Neural cell (in vitro differentiated cells): ENCODE results near the gene EHMT2. TPM values are rescaled to one million over a fixed set of nuclear protein-coding genes. Genes with fewer than 3 reads are reported as not detected.

Experiments
- H2AFZ ChIP-seq: fragments of 200-600, 300-800 bp; sonication (generic), shearing (Covaris generic); 2 replicates; pipeline ENCODE4 v1.6.0; 2014; ENCODE audit warnings: low read depth, mild to moderate bottlenecking, antibody characterized with exemption, low read length, moderate library complexity
- H3F3A ChIP-seq: fragments of 200-600 bp; shearing (Covaris generic); 2 replicates; pipeline ENCODE4 v1.6.1; 2016; ENCODE audit warnings: mild to moderate bottlenecking, moderate library complexity, mixed read lengths, antibody characterized with exemption, low read length; ENCODE audit not compliant: insufficient read depth, poor library complexity, severe bottlenecking
- H3K27ac ChIP-seq: fragments of 200-600, 300-800 bp; sonication (generic), shearing (Covaris generic); 2 replicates; pipeline ENCODE4 v1.5.1; 2014; ENCODE audit warnings: mild to moderate bottlenecking, low read length, moderate library complexity
- H3K27me3 ChIP-seq: fragments of 300-800, 200-600 bp; sonication (generic), shearing (Covaris generic); 2 replicates; pipeline ENCODE4 v1.6.0; 2014; ENCODE audit warnings: mild to moderate bottlenecking, low read depth, low read length, moderate library complexity; ENCODE audit not compliant: insufficient read depth
- H3K36me3 ChIP-seq: fragments of 300-800, 200-600 bp; sonication (generic), shearing (Covaris generic); 2 replicates; pipeline ENCODE4 v1.5.1; 2014; ENCODE audit warnings: mild to moderate bottlenecking, antibody characterized with exemption, low read length, moderate library complexity; ENCODE audit not compliant: insufficient read depth
- H3K4me2 ChIP-seq: fragments of 300-800, 200-600 bp; sonication (generic), shearing (Covaris generic); 2 replicates; pipeline ENCODE4 v1.6.0; 2014; ENCODE audit warnings: mild to moderate bottlenecking, low read length
- H3K4me3 ChIP-seq: fragments of 300-800, 200-600 bp; sonication (generic), shearing (Covaris generic); 2 replicates; pipeline ENCODE4 v1.5.1; 2014; ENCODE audit warnings: mild to moderate bottlenecking, low read length, moderate library complexity
- H3K79me2 ChIP-seq: fragments of 200-600 bp; shearing (Covaris generic); replicated peaks from 2 replicates; pipeline ENCODE4 v1.6.0; 2014; ENCODE audit warnings: mild to moderate bottlenecking, low read length, moderate library complexity; ENCODE audit not compliant: insufficient read depth
- H3K9ac ChIP-seq: fragments of 300-800, 200-600 bp; sonication (generic), shearing (Covaris generic); 2 replicates; pipeline ENCODE4 v1.6.1; 2016; ENCODE audit warnings: mild to moderate bottlenecking, low read length, mixed read lengths
- H3K9me2 ChIP-seq: fragments of 200-600 bp; shearing (Covaris generic); 2 replicates; pipeline ENCODE4 v1.6.1; 2016; ENCODE audit warnings: mild to moderate bottlenecking, low read length, mixed read lengths; ENCODE audit not compliant: insufficient read depth
- H3K9me3 ChIP-seq: fragments of 200-600, 300-800 bp; sonication (generic), shearing (Covaris generic); 2 replicates; pipeline ENCODE4 v1.6.1; 2016; ENCODE audit warnings: mild to moderate bottlenecking, mixed run types, low read length, moderate library complexity, mixed read lengths
- H4K20me1 ChIP-seq: fragments of 200-600 bp; shearing (Covaris generic); 2 replicates; pipeline ENCODE4 v1.6.1; 2016; ENCODE audit warnings: mild to moderate bottlenecking, mixed run types; ENCODE audit not compliant: insufficient read depth
- CTCF ChIP-seq: fragments of 450-650 bp; IDR thresholded peaks from 2 replicates; pipeline ENCODE4 v1.5.1; 2014; ENCODE audit warnings: antibody characterized with exemption, mild to moderate bottlenecking, moderate library complexity; ENCODE audit not compliant: poor library complexity, severe bottlenecking
- EP300 ChIP-seq: fragments of 450-650 bp; conservative IDR thresholded peaks from 2 replicates; pipeline ENCODE4 v1.6.1; 2014; ENCODE audit warnings: antibody characterized with exemption, mild to moderate bottlenecking, moderate library complexity; ENCODE audit not compliant: poor library complexity, severe bottlenecking
- EZH2 ChIP-seq: fragments of 200-600, 300-800 bp; shearing (Covaris generic), sonication (generic); IDR thresholded peaks from 2 replicates; pipeline ENCODE4 v1.6.1; 2014; ENCODE audit warnings: antibody characterized with exemption, low read length, borderline replicate concordance, mild to moderate bottlenecking; ENCODE audit not compliant: insufficient read depth, poor library complexity, severe bottlenecking
- MXI1 ChIP-seq: fragments of 450-650 bp; conservative IDR thresholded peaks from 2 replicates; pipeline ENCODE4 v1.6.1; 2014; ENCODE audit warnings: antibody characterized with exemption, mild to moderate bottlenecking; ENCODE audit not compliant: poor library complexity, severe bottlenecking
- POLR2AphosphoS5 ChIP-seq: IDR thresholded peaks from 2 replicates; pipeline ENCODE4 v1.6.1; 2012
- RAD21 ChIP-seq: fragments of 450-650 bp; conservative IDR thresholded peaks from 2 replicates; pipeline ENCODE4 v1.6.1; 2014; ENCODE audit warnings: antibody characterized with exemption, mild to moderate bottlenecking, moderate library complexity
- REST ChIP-seq: IDR thresholded peaks from 2 replicates; pipeline ENCODE4 v1.6.1; 2012; ENCODE audit warnings: borderline replicate concordance
- SMC3 ChIP-seq: fragments of 450-650 bp; conservative IDR thresholded peaks from 2 replicates; pipeline ENCODE4 v1.6.1; 2014; ENCODE audit warnings: antibody characterized with exemption, mild to moderate bottlenecking, moderate library complexity; ENCODE audit not compliant: poor library complexity
- TAF1 ChIP-seq: IDR thresholded peaks from 2 replicates; pipeline ENCODE4 v1.6.1; 2012; ENCODE audit warnings: low read depth
- polyA plus RNA-seq: library from polyadenylated mRNA; depleted of rRNA; stranded (reverse); fragments of >200 nt; gene quantifications from 2 replicates; pipeline ENCODE4 v1.2.3, GENCODE V29; 2014

The EHMT2 gene
- polyA plus RNA-seq, 1 donor from 2014 or later, result 102 TPM

- no peaks in the 10 kb centered on the region for H3K79me2 ChIP-seq
- H3K36me3 ChIP-seq, result no peaks in the 10 kb centered on the region
- TF ChIP-seq REST (no peak), POLR2AphosphoS5 (no peak), RAD21 (no peak), CTCF (no peak), TAF1 (no peak), EZH2 (no peak), MXI1 (no peak), EP300 (no peak), SMC3 (no peak)
- H3F3A ChIP-seq, result no peaks in the 10 kb centered on the region
- no peaks in the 10 kb centered on the region for H3K9me3 ChIP-seq
- no peaks in the 10 kb centered on the region for H3K27me3 ChIP-seq
- no peak overlapping the region for H3K4me3 ChIP-seq
- no peaks in the 10 kb centered on the region for H3K9me2 ChIP-seq
- H2AFZ ChIP-seq, result no peak overlapping the region
- no peaks in the 10 kb centered on the region for H4K20me1 ChIP-seq
- H3K9ac ChIP-seq, result no peak overlapping the region
- H3K4me2 ChIP-seq, result no peak overlapping the region
- H3K27ac ChIP-seq, result no peak overlapping the region
Observed at GRCh38 chr6:31851485-31851832, 46.0 kb downstream of the EHMT2 start.

GRCh38 chr6:31850765-31851484, 46.6 kb downstream of the EHMT2 start:
- Histone ChIP-seq H3F3A (no peaks in the 10 kb centered on the region), H3K4me2 (no peak overlapping the region), H3K27me3 (no peaks in the 10 kb centered on the region), H3K9ac (no peak overlapping the region), H3K4me3 (no peak overlapping the region), H4K20me1 (no peaks in the 10 kb centered on the region), H3K79me2 (no peaks in the 10 kb centered on the region), H3K9me2 (no peaks in the 10 kb centered on the region), H3K36me3 (no peaks in the 10 kb centered on the region), H3K9me3 (no peaks in the 10 kb centered on the region), H2AFZ (no peak overlapping the region), H3K27ac (no peak overlapping the region)
- no peak for TF ChIP-seq EZH2
- no peak for TF ChIP-seq POLR2AphosphoS5
- TF ChIP-seq CTCF, result no peak
- TF ChIP-seq EP300, result no peak
- no peak for TF ChIP-seq TAF1
- TF ChIP-seq MXI1, result no peak
- no peak for TF ChIP-seq RAD21
- TF ChIP-seq SMC3, result no peak
- no peak for TF ChIP-seq REST
